Fibroblast of skin of left quadriceps (primary cell): ENCODE measurements around the gene DNAH17.
"Not testable (repeated sequence)": the region's sequence is repeated elsewhere in the genome, so short reads cannot be mapped to it uniquely, and the experiment has no call there.

Experiments used
- DNase-seq, 2 experiments: peaks; one replicate each; pipeline ENCODE4 v3.0.0-alpha.2; 2013; ENCODE audit warnings: low read depth in 2 of 2

DNAH17 gene

DNA sequence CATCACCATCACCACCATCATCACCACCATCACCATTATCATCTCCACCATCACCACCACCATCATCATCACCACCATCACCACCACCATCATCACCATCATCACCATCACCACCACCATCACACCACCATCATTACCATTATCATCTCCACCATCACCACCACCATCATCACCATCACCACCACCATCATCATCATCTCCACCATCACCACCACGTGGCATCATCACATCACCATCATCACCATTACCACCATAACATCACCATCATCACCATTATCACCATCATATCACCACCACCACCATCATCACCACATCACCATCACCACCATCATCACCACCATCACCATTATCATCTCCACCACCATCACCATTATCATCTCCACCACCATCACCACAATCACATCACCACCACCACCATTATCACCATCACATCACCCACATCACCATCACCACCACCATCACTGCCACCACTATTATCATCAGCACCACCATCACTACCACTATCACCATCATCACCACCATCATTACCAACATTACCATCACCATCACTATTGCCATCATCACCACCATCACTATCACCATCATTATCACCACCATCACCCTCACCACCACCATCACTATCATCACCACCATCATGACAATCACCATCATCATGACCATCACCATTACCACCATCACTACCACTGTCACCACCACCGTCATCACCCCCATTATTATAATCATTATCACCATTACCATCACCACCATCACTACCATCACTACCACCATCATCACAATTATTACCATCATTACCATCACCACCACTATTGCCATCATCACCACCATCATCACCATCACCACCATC is 99.1 kb downstream of the DNAH17 start:
- DNase-seq = no peak

DNA sequence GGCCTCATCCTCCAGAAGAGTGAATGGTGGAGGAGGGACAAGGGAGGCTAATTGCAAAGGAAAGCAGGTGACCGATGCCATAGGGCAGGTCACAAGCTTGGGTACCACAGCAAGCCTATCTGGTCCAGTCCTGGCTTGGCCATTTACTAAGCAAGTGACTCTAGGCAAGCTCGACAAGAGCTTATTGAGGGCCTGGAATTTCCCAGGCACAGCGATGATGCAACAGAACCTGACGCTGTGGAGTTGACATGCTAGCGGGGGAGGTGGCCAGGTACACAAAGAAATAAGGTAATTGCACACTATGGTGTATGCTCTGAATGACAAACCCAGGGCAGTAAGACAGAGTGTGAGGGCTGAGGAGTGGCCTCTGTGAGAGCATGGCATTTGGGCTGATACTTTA is 100.2 kb downstream of the DNAH17 start:
- DNase-seq = no peak

DNA sequence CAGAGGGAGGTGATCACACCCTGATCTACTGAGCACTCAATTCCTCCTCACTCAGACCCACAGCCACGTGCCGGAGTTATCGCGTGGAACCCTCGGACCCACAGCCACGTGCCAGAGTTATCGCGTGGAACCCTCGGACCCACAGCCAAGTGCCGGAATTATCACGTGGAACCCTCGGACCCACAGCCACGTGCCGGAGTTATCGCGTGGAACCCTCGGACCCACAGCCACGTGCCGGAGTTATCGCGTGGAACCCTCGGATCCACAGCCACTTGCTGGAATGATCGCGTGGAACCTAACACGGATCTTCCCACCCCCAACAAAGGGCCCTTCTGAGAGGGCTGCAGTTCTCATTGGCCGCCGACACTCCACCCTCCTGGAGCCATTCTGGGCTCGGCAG is 101.0 kb downstream of the DNAH17 start:
- no peak for DNase-seq

DNA sequence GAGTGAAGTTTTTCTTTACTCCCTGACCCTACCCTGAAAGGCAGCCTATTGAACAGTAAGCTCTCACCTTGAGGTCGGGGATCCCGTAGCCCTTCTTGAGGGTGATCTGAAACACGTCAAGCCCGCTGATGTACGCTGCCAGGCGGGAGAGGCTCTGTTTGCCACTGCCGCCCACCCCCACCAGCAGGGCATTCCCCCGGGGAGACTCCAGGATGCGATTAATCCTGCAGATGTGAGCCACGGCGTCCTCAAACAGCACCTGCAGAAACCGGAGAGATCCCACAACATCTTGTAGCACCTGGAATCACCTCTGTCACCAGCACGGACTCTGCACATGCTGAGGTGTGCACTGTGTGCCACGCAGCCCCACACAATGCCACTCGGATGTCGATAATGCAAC is 102.0 kb downstream of the DNAH17 start:
- DNase-seq = no peak

DNA sequence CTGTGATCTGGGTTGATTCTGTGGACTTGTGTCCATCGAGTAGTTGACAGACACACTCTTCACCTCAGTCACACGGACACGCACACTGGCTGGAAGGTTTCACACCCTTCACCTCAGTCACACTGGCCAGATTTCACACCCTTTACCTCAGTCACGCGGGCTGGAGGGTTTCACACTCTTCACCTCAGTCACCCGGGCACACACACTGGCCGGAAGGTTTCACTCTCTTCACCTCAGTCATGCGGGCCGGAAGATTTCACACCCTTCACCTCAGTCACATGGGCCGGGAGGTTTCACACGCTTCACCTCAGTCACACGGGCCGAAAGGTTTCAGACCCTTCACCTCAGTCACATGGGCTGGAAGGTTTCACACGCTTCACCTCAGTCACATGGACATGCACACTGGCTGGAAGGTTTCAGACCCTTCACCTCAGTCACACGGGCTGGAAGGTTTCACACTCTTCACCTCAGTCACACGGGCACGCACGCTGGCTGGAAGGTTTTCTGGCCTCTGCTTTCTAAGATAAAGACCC is 102.5 kb downstream of the DNAH17 start:
- no peak for DNase-seq

GRCh38 chr17:78473951-78474613 is 103.1 kb downstream of the DNAH17 start:
- no peak for DNase-seq

- DNase-seq = no peak
Observed at GRCh38 chr17:78472035-78472905, 104.9 kb downstream of the DNAH17 start.

GRCh38 chr17:78471635-78472034 is 105.6 kb downstream of the DNAH17 start:
- no peak for DNase-seq

DNA sequence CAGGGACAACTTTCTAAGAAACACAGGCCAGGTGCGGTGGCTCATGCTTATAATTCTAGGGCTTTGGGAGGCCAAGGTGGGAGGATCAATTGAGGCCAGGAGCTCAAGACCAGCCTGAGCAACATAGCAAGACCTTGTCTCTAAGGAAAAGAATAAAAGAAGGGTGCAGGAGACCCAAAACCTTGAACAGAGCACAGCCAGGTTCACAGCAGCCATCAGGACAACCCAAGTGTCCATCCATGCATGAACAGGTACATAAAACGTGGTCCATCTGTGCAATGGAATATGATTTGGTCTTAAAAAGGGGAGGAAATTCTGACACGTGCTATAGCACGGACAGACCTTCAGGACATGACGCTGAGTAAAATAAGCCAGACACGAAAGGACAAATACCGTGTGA is 107.8 kb downstream of the DNAH17 start:
- DNase-seq = no peak

- no peak for DNase-seq
Observed at GRCh38 chr17:78468366-78468765, 108.8 kb downstream of the DNAH17 start.

DNA sequence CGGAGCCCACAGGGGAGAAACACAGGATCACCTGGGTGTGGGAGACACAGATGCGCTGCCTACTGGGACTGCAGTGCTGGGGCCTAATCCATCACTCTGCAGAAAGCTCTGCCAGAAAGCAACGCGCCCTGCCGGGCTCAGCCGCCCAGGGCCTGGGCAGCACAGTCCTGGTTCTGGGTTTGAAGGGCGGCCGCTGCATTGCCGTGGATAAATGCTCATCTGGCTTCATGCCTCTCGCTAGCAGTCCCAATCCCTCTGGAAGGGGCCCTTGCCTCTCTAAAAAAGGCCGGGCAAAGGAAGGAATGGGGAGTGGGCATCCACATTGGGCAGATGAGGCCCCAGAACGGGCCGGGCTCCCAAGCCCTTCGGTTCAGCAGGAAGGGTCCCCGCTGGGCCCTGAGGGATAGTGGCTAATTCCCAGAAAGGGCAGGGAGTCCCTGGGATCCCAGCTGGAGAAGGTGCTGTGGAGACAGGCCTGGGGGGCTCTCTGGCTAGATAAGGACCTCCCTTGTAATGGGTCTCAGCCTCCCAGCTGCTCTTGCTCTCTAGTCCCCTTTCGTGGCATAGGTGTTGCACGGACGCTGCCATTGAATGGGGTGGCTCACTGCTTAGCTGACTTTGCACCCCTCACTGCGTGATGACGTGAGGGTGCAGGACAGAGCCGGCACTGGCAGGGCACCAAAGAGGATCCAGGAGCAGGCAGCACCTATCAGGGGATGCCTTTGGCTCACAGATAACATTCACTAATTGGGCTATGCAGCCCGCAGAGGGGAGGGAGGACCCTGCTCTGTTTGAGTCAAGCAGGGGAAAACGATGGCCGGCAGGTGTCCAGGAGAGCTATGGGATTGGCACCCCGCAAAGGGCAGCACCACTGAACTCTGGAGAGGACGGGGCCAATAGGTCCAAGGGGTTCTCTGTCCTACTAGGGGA is 110.1 kb downstream of the DNAH17 start:
- no peak for DNase-seq

DNA sequence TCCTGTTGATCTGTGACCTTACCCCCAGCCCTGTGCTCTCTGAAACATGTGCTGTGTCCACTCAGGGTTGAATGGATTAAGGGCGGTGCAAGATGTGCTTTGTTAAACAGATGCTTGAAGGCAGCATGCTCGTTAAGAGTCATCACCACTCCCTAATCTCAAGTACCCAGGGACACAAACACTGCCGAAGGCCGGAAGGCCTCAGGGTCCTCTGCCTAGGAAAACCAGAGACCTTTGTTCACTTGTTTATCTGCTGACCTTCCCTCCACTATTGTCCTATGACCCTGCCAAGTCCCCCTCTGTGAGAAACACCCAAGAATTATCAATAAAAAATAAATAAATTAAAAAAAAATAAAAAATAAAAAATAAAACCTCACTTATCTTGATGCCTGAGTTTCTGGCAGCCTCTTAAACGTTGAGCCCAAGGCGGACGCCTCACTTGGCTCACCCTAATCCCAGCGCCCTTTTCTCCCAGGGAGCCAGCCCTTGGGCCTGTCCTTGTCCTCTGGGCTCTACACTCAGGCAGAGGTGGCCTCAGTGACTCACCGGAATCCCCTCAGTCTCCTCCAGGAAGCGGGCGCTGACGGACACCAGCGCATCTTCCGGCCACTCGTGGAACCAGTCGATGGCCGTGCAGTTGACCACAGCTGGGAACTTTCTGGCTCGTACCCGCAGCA is 110.9 kb downstream of the DNAH17 start:
- DNase-seq = not testable (repeated sequence)

DNA sequence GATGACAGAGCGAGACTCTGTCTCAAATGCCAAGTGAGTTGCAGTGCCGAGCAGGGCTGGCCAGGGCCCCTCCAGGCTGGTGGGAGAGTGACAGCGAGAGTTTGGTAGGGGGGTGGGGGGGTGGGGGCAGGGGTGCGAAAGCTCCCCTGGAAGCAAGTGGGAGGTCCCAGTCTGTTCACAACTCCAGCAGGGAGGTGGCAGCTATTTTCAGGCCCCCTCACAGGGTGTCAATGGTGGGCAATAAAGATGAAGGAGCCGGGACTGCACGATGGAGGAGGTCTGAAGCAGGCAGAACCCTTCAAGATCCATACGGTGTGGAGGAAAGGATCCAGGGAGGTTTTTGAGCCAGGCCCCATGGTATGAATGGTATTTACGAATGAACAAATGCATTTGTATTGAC is 115.0 kb downstream of the DNAH17 start:
- DNase-seq = no peak

- DNase-seq = no peak
Observed at GRCh38 chr17:78461799-78462053, 115.5 kb downstream of the DNAH17 start.

DNA sequence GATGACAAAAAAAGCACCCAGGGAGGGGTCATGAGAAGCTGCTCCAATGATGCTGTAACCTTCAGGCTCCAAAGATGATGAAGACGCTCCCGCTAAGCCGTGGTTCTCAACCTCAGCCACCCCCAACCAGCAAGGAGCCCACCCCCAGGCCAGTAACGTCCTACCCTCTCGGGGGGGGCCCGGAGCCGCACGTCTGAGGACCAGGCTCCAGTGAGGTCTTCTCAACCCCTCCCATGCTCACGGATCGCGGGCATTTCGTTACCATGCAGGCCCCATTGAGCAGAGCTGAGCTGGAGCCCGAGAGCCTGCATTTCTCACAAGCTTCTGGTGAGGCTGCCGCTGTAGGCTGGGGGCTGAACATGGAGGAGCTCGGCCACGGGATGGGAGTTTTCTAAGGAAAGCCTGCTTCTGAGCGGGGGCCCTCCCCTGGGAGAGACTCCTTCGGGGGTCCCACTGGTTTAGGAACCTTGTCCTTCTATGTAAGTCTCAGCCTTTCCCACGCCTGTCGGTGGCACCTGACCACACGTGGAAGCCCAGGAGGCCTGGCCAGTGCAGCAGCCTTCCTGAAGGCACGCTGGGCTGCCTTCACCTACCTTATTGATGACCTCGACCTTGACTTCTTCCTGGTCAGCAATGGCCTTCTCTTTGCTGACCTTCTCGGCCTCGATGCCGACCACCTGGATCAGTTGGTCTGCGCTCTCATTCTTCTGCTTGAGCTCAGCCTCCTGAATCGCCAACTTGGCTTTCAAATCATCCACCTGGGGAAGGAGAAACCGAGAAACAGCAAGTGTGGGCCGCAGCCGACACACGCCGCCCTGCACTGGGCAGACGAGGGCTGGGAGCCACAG is 116.0 kb downstream of the DNAH17 start:
- no peak for DNase-seq

- no peak for DNase-seq
Observed at GRCh38 chr17:78460176-78460675, 117.0 kb downstream of the DNAH17 start.

DNA sequence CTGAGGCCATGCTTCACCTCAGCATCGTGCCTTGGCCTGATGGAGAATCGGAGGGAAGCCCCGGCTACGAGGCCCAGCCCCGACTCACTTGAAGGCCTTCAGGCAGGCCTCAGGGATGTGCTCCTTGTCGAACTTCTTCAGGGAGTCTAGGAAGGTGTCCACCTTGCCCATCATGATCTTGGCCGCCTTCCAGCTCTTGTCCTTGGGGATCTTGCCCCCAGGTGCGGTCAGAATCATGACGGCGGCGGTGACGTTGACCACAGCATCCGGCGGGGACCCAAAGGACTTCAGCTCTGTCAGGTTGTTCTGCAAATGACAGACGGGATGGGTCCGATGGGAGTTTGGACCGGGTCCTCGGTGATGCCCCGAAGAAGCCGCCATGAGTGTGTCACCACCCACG is 117.5 kb downstream of the DNAH17 start:
- no peak for DNase-seq

- no peak for DNase-seq
Observed at GRCh38 chr17:78458736-78459335, 118.4 kb downstream of the DNAH17 start.

DNA sequence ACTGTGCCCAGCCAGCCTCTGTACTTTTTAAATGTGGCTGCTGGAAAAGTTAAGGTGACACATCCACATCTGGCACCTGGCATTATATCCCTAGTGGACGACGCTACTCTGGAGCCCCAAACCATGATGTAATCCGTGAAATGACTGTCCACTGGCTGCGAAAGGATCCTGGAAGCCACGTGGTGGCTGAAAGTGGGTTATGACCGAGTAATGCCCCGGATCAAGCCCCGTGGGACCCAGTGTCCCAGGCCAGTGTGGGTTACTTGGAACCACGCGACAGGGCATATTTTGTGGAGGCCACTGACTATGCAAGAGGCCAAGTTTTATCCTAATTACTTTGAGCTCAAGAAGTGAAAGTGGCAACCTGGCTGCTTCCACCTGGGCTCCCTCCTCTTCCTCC is 119.1 kb downstream of the DNAH17 start:
- DNase-seq = no peak
